K562 (cell line): ENCODE measurements around the gene MSI1. TPM values are rescaled to one million over a fixed set of nuclear protein-coding genes. Genes with fewer than 3 reads are reported as not detected.

Experiments
- ATAC-seq: fragments of 200-7000 bp; cut with Tn5 transposase; 3 replicates; pipeline ENCODE4 v1.9.1; 2020; ENCODE audit warnings: moderate library complexity
- BruUV-seq: library from RNA; stranded (reverse); fragments of 400-500 nt; replicated peaks from 2 replicates; lab custom pipeline; 2021; lab: Mats Ljungman, UMichigan
- CTCF ChIA-PET: fragments of 300-600 bp; formaldehyde crosslinking; extraction: SDS; loops from one replicate; lab custom pipeline; 2021; ENCODE audit warnings: low intra/inter-chr PET ratio; lab: Yijun Ruan, JAX
- POLR2A ChIA-PET: fragments of 300-600, 350-650 bp; sonication (Branson Sonifier 250); formaldehyde crosslinking; extraction: SDS; loops from one replicate; lab custom pipeline; 2021; ENCODE audit warnings: antibody characterized with exemption, inconsistent platforms; lab: Yijun Ruan, JAX
- DNase-seq, 4 experiments: peaks; one replicate each; pipeline versions ENCODE4 v3.0.0 to v3.0.0-alpha.2; 2011 to 2018; ENCODE audit warnings: low spot score in 3 of 4, mixed read lengths in 3 of 4; ENCODE audit errors: extremely low read depth in 1 of 4
- FAIRE-seq: peaks from 2 replicates; lab custom pipeline; 2011; peaks lifted over from hg19 to GRCh38; lab: Jason Lieb, UNC
- H2AFZ ChIP-seq: 2 replicates; pipeline ENCODE4 v1.6.0; 2011; ENCODE audit warnings: low read depth, low read length, control low read depth, inconsistent platforms
- H3K27ac ChIP-seq: fragments of 200-600 bp; 3 replicates; pipeline ENCODE4 v1.8.0; 2011; ENCODE audit warnings: low read depth, mild to moderate bottlenecking, control low read depth, inconsistent platforms, low read length, moderate library complexity, mixed read lengths; ENCODE audit errors: extremely low read depth
- H3K27me3 ChIP-seq, 2 experiments: fragments of 300-600 bp in 1 of 2; 2 replicates in 1 of 2; 3 replicates in 1 of 2; pipeline versions ENCODE4 v1.6.0 to v1.8.0; 2011; ENCODE audit warnings: inconsistent platforms in 2 of 2, low read length in 2 of 2, mild to moderate bottlenecking in 1 of 2, mixed read lengths in 1 of 2, moderate library complexity in 1 of 2; ENCODE audit not compliant: control insufficient read depth in 2 of 2, insufficient read depth in 2 of 2
- H3K36me3 ChIP-seq: fragments of 300-600 bp; 3 replicates; pipeline ENCODE4 v1.8.0; 2011; ENCODE audit warnings: mild to moderate bottlenecking, low read length, inconsistent platforms; ENCODE audit not compliant: control insufficient read depth, insufficient read depth
- H3K4me1 ChIP-seq, 2 experiments: fragments of 200-600 bp in 1 of 2; replicated peaks in 1 of 2; 2 replicates in 1 of 2; 3 replicates in 1 of 2; pipeline versions ENCODE4 v1.5.1 to v1.8.0; 2011; ENCODE audit warnings: inconsistent platforms in 2 of 2, low read length in 2 of 2, mild to moderate bottlenecking in 1 of 2, mixed read lengths in 1 of 2, moderate library complexity in 1 of 2; ENCODE audit not compliant: control insufficient read depth in 2 of 2, insufficient read depth in 2 of 2
- H3K4me2 ChIP-seq: 2 replicates; pipeline ENCODE4 v1.6.1; 2011; ENCODE audit warnings: low read length, control low read depth, inconsistent platforms, mixed read lengths; ENCODE audit not compliant: insufficient read depth
- H3K4me3 ChIP-seq: fragments of 200-600 bp; sonication (generic), shearing (Covaris generic); 2 replicates; pipeline ENCODE4 v1.5.1; 2016; ENCODE audit warnings: control low read depth, inconsistent platforms
- H3K79me2 ChIP-seq: fragments of 200-600 bp; 3 replicates; pipeline ENCODE4 v1.8.0; 2011; ENCODE audit warnings: low read length, inconsistent platforms; ENCODE audit not compliant: control insufficient read depth, insufficient read depth
- H3K9ac ChIP-seq, 2 experiments: 2 replicates each; pipeline versions ENCODE4 v1.6.0 to v1.6.1; 2011; ENCODE audit warnings: low read depth in 2 of 2, low read length in 2 of 2, control low read depth in 1 of 2, inconsistent platforms in 1 of 2, mild to moderate bottlenecking in 1 of 2, mixed read lengths in 1 of 2; ENCODE audit not compliant: insufficient read depth in 1 of 2
- H3K9me1 ChIP-seq: one replicate; pipeline ENCODE4 v1.6.0; 2011; ENCODE audit warnings: inconsistent platforms, mild to moderate bottlenecking, low read length, moderate library complexity; ENCODE audit not compliant: control insufficient read depth, insufficient read depth
- H3K9me3 ChIP-seq: replicated peaks from 2 replicates; pipeline ENCODE4 v1.5.1; 2011; ENCODE audit warnings: low read depth, low read length, inconsistent platforms; ENCODE audit not compliant: control insufficient read depth, insufficient read depth
- H4K20me1 ChIP-seq: replicated peaks from 2 replicates; pipeline ENCODE4 v1.6.1; 2011; ENCODE audit warnings: low read length, inconsistent platforms, mixed read lengths; ENCODE audit not compliant: control insufficient read depth, insufficient read depth
- NEUROD1 ChIP-seq: fragments of 150-350 bp; IDR thresholded peaks from 2 replicates; pipeline ENCODE4 v1.6.1; 2014; ENCODE audit warnings: borderline replicate concordance, low read length, low read depth; ENCODE audit not compliant: partially characterized antibody
- NR2F6 ChIP-seq: fragments of 450-650 bp; formaldehyde crosslinking; IDR thresholded peaks from 2 replicates; pipeline ENCODE4 v1.4.0; 2020; ENCODE audit warnings: mild to moderate bottlenecking
- OTX1 ChIP-seq: fragments of 450-650 bp; formaldehyde crosslinking; IDR thresholded peaks from 2 replicates; pipeline ENCODE4 v1.4.0; 2022; ENCODE audit warnings: mild to moderate bottlenecking
- WGBS: fragments of 100-300 bp; shearing (Covaris generic); methylation state at CpG from one replicate; pipeline ENCODE4 v1.1.6; 2016; ENCODE audit warnings: low coverage, mixed read lengths; ENCODE audit not compliant: insufficient coverage; ENCODE audit errors: missing lambda C conversion rate; 5-methylcytosine and 5-hydroxymethylcytosine counted together
- in situ Hi-C: fragments of 300-500 bp; cut with MboI; formaldehyde crosslinking; loops from 4 replicates; pipeline ENCODE4 v1.15.0; 2018; ENCODE audit warnings: inconsistent platforms, mixed read lengths
- intact Hi-C: fragments of 100-400 bp; cut with micrococcal nuclease; formaldehyde crosslinking; loops from 2 replicates; pipeline ENCODE4 v1.14.2; 2022
- polyA plus RNA-seq, 8 experiments: library from polyadenylated mRNA; depleted of rRNA in 4 of 8; stranded (reverse) in 5 of 8; unstranded in 3 of 8; fragments of >200 nt; fragmentation: Nextera tagmentation in 2 of 8; fragmentation: Illumina TruSeq in 1 of 8; extraction: Ambion mirVana in 2 of 8; extraction: Trizol in 1 of 8; gene quantifications; 2 replicates each; pipeline versions ENCODE4 v1.2.1 to v1.2.3, GENCODE V29; 2011 to 2014; ENCODE audit warnings: inconsistent platforms in 1 of 8, missing spikeins in 1 of 8
- total RNA-seq, 7 experiments: library from RNA; depleted of rRNA in 6 of 7; stranded (reverse); fragments of >200 nt in 6 of 7; fragmentation: Illumina TruSeq in 2 of 7; extraction: Trizol in 2 of 7; gene quantifications; 2 replicates each; pipeline versions ENCODE4 v1.2.1 to v1.2.3, GENCODE V29; 2011 to 2021; ENCODE audit warnings: low replicate concordance in 1 of 7
- TF ChIP-seq, protein P1 (sequence below): fragments of 450-650 bp; IDR thresholded peaks from 2 replicates; pipeline ENCODE4 v1.6.1; 2018; ENCODE audit not compliant: partially characterized antibody

MSI1 gene
- total and polyA plus RNA-seq, 9 of the 15 experiments (the other 6 are each of a cell fraction or from before 2014, with no cell fraction given) = 0.16 TPM; not detected in 8

DNA sequence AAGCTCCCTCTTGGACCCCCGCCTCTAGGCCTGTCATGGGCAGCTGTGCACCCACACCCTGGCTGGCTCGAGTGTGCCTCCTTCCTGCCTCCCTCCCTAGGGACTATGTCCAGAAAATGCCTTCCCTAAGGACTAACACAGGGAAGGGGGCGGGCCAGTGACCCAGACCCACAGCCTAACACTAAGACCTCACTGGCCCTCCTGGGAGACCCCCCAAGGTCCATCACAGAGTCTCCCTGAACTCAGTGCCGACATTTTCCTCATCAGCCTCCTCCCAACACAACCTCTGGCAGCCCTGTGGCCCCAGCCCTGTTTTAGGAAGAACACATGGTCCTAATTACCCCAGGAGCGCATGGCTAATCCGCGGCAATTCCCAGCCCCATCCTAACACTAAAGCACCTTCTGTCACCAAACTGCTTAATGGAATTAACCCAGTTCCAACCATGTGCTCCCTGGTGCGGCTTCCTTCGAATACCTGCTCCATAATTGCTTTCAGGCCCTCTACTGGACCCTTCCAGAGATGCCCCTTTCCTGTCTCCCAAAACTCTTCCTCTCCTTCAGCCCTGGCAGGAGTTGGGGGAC lies 5.6 kb downstream of the MSI1 start:
- no peak overlapping the region for H2AFZ ChIP-seq
- ATAC-seq (no peak), DNase-seq (no peak), FAIRE-seq (no peak)
- CTCF ChIA-PET = no interaction called here
- peaks cover 26% of the 10 kb centered on the region for H4K20me1 ChIP-seq
- H3K4me1 ChIP-seq = peaks cover 0 to 24% of the 10 kb centered on the region in 2 experiments; a peak in 2 of 5 replicates
- TF ChIP-seq OTX1 (CRISPR knock-in tag) (no peak), NR2F6 (CRISPR knock-in tag) (no peak), NEUROD1 (no peak)
- TF ChIP-seq, protein P1, sequence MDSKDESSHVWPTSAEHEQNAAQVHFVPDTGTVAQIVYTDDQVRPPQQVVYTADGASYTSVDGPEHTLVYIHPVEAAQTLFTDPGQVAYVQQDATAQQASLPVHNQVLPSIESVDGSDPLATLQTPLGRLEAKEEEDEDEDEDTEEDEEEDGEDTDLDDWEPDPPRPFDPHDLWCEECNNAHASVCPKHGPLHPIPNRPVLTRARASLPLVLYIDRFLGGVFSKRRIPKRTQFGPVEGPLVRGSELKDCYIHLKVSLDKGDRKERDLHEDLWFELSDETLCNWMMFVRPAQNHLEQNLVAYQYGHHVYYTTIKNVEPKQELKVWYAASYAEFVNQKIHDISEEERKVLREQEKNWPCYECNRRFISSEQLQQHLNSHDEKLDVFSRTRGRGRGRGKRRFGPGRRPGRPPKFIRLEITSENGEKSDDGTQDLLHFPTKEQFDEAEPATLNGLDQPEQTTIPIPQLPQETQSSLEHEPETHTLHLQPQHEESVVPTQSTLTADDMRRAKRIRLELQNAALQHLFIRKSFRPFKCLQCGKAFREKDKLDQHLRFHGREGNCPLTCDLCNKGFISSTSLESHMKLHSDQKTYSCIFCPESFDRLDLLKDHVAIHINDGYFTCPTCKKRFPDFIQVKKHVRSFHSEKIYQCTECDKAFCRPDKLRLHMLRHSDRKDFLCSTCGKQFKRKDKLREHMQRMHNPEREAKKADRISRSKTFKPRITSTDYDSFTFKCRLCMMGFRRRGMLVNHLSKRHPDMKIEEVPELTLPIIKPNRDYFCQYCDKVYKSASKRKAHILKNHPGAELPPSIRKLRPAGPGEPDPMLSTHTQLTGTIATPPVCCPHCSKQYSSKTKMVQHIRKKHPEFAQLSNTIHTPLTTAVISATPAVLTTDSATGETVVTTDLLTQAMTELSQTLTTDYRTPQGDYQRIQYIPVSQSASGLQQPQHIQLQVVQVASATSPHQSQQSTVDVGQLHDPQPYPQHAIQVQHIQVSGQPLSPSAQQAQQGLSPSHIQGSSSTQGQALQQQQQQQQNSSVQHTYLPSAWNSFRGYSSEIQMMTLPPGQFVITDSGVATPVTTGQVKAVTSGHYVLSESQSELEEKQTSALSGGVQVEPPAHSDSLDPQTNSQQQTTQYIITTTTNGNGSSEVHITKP = no peak
- BruUV-seq = no TSS peak
- H3K9me1 ChIP-seq = peaks cover 3% of the 10 kb centered on the region
- 42% methylated on average over 9 of the region's 9 CpGs for WGBS
- H3K27me3 ChIP-seq = peaks cover 43 to 82% of the 10 kb centered on the region in 2 experiments; a peak in 4 of 5 replicates
- H3K9me3 ChIP-seq = no peaks in the 10 kb centered on the region
- no peak overlapping the region for H3K9ac ChIP-seq
- in situ Hi-C loops (no loop called here), intact Hi-C loops (no loop called here)
- H3K27ac ChIP-seq = no peak overlapping the region
- no peak overlapping the region for H3K4me2 ChIP-seq
- POLR2A ChIA-PET = interaction anchor here (1.0 kb wide), 1 partner anchor 70 kb away, joined by 3 read pairs; the partner anchor contains the start of gene RNU4-1
- H3K4me3 ChIP-seq = no peak overlapping the region
- no peaks in the 10 kb centered on the region for H3K36me3 ChIP-seq
- H3K79me2 ChIP-seq = no peaks in the 10 kb centered on the region
